ENCODE data around the gene ITIH4. TPM values are rescaled to one million over a fixed set of nuclear protein-coding genes. Genes with fewer than 3 reads are reported as not detected.

Gene ITIH4
- total RNA-seq, 3 donors from 2014 or later, result 1.9 to 6.0 (median 4.3) TPM

DNA sequence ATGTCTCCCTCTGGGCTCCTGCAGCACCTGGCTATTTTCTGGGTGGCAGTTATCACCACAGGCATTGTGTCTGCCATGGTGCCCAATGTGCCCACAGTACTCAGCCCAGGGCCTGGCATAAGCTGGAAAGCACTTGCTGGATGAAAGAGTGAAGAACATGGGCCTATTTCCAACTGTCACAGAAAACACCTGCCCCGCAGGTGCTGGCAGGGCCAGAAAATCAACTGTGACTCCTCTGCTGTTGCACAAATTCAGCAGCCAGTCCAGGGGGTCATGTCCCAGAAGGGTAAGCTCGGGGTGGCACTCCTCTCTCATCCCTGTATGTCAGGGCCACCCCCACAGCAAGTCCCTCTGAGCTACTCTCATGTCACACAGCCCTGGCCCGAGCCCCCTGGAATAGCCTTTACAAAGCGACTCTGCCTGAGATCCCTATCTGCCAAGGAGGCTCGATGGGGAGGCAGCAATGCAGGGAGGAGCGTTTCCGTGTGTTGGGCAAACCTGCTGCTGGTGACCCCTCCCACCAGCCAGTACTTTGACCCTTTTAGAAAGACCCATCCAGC, 18.9 kb downstream of the ITIH4 start:
- no peaks in the 10 kb centered on the region for H3K4me1 ChIP-seq (ENCODE audit: low read depth)
- H3K9me3 ChIP-seq, result no peaks in the 10 kb centered on the region
- TF ChIP-seq, protein P1, sequence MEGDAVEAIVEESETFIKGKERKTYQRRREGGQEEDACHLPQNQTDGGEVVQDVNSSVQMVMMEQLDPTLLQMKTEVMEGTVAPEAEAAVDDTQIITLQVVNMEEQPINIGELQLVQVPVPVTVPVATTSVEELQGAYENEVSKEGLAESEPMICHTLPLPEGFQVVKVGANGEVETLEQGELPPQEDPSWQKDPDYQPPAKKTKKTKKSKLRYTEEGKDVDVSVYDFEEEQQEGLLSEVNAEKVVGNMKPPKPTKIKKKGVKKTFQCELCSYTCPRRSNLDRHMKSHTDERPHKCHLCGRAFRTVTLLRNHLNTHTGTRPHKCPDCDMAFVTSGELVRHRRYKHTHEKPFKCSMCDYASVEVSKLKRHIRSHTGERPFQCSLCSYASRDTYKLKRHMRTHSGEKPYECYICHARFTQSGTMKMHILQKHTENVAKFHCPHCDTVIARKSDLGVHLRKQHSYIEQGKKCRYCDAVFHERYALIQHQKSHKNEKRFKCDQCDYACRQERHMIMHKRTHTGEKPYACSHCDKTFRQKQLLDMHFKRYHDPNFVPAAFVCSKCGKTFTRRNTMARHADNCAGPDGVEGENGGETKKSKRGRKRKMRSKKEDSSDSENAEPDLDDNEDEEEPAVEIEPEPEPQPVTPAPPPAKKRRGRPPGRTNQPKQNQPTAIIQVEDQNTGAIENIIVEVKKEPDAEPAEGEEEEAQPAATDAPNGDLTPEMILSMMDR (IDR thresholded peaks at IDR 0.05), result no peak
- DNase-seq (no peak), ATAC-seq (no peak)
- intact Hi-C loops (cut with DNase I, micrococcal nuclease), result no loop called here
- no peak overlapping the region for H3K4me3 ChIP-seq
- no peaks in the 10 kb centered on the region for H3K36me3 ChIP-seq (ENCODE audit: low read depth)

DNA sequence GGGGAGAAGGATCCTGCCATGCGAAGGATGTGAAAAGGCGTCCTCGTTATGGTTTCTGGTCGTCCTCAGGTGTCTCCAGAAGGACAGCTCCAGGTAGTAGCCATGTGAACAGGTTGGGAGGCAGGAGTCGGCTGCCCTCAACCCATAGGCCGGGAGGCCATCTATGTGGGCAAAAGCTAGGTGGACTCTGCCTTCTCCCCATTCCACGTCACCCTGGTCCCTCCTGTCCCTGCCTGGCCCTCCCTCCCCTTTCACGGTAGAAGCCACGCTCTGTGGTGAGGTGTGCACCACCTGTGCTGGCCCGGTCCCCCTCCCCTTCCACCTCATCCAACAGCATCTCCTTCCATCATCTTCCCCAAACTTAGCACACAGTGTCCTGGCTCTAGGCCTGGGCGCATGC, 19.5 kb downstream of the ITIH4 start:
- intact Hi-C loops (cut with DNase I, micrococcal nuclease), result no loop called here

DNA sequence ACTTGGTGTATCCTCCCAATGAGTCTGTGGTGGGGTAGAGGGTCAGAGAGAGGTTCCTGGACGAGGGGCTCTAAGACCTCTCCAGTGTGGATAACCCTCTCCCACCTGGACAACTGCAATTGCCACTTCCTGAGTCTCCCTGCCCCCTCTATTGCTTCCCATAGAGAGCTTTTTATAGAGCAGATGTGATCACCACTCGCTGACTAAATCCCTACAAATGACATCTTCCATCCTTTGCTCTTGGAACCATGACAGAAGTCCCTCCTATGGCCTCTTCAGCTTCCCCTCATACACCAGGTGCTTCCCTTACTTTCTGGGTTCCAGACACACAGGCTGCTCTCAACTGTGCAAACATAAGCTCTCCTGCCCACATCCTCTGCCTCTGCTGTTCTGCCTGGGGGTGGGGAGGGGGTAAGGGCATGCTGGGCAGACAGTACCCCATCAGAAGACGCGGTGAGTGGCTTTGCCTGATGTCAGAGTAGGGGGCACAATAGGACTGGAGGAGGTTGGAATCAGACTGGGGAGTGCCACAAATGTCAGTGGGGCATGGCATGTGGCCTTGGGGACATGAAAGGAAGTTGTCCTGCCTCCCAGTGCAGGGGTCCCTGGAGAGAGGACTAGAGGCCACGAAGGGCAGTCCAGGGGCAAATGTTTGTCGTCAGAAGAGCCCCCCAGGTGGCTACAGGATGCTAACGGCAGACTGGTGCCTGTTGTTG, 20.7 kb downstream of the ITIH4 start:
- TF ChIP-seq, protein P1 (IDR thresholded peaks at IDR 0.05), result no peak
- H3K9me3 ChIP-seq, result no peaks in the 10 kb centered on the region
- no peaks in the 10 kb centered on the region for H3K4me1 ChIP-seq (ENCODE audit: low read depth)
- no peaks in the 10 kb centered on the region for H3K36me3 ChIP-seq (ENCODE audit: low read depth)
- ATAC-seq, result no peak
- no peak for DNase-seq
- intact Hi-C loops (cut with DNase I, micrococcal nuclease), result no loop called here
- no peak overlapping the region for H3K4me3 ChIP-seq

More for the DNA sequence above, 19.5 kb downstream of the ITIH4 start:
- TF ChIP-seq, protein P1 (IDR thresholded peaks at IDR 0.05), result no peak
- Histone ChIP-seq H3K36me3 (ENCODE audit: low read depth) (no peaks in the 10 kb centered on the region), H3K4me3 (no peak overlapping the region), H3K4me1 (ENCODE audit: low read depth) (no peaks in the 10 kb centered on the region), H3K9me3 (no peaks in the 10 kb centered on the region)
- DNase-seq (no peak), ATAC-seq (no peak)

DNA sequence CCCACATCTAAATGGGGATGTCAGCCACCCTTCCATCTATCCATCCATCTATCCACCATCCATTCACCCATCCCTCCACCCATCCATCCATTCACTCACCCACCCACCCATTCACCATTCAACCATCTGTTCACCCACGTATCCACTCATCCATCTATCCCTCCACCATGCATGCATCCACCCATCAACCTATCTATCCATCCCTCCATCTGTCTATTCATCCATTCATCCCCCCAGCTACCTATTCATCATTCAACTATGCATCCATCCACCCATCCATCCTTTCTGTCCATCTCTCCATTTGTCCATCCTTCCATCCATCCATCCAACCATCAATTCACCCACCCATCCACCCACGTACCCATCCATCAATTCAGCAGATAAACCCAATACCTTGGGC, 21.3 kb downstream of the ITIH4 start:
- DNase-seq (no peak), ATAC-seq (no peak)
- no peaks in the 10 kb centered on the region for H3K9me3 ChIP-seq
- H3K36me3 ChIP-seq (ENCODE audit: low read depth), result no peaks in the 10 kb centered on the region
- H3K4me3 ChIP-seq, result no peak overlapping the region
- H3K4me1 ChIP-seq (ENCODE audit: low read depth), result no peaks in the 10 kb centered on the region
- TF ChIP-seq, protein P1 (IDR thresholded peaks at IDR 0.05), result no peak
- intact Hi-C loops (cut with DNase I, micrococcal nuclease), result no loop called here

DNA sequence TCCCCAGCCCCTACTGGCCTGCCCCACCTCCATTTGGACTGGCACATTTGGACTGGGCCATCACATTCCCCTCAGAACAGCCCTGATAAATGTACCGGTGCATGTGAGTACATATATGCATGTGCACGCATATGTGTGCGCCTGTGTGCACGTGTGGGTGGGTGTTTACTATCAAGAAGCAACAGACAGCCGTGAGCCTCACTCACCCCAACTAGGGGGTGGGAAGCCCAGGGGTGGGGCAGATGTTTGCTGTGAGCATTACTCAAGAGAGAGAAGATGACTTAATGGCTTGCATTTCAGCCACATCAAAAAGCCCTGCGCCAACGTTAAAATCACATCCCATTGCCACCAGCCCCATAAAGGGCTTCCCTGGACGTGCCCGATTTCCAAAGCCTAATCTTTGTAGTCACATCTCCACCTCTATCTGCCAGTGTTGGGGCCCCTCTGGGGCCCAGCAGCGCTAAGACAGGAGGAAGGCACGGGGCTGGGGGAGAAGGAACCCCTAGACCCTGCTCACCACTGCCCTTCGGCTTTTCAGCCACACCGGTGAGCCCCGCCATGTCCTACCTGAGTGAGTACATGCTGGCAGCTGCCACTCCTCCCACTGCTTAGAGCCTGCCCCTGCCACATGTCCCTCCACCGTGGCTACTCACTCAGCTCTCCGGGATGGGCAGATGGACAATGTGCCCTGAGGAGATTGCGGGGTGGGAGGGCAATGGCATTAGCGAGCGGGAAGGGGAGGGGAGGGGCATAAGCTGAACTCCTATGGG, 25.0 kb downstream of the ITIH4 start:
- ATAC-seq, result no peak
- no peaks in the 10 kb centered on the region for H3K9me3 ChIP-seq
- no peak overlapping the region for H3K4me3 ChIP-seq
- H3K36me3 ChIP-seq (ENCODE audit: low read depth), result no peaks in the 10 kb centered on the region
- intact Hi-C loops (cut with DNase I, micrococcal nuclease), result no loop called here
- TF ChIP-seq, protein P1 (IDR thresholded peaks at IDR 0.05), result no peak
- no peaks in the 10 kb centered on the region for H3K4me1 ChIP-seq (ENCODE audit: low read depth)
- no peak for DNase-seq

Data from mucosa of descending colon (tissue), 3 donors.